Activated CD4-positive, alpha-beta T cell treated with anti-CD3 and anti-CD28 coated beads, Interleukin-2, amount 50 U/mL, for 16 hours (primary cell): ENCODE results near the gene AOAH.
"Not testable (repeated sequence)": the region's sequence is repeated elsewhere in the genome, so short reads cannot be mapped to it uniquely, and the experiment has no call there.

ENCODE experiments used
- DNase-seq: peaks from one replicate; pipeline ENCODE4 v3.0.0-alpha.2; 2020

Gene AOAH

DNA sequence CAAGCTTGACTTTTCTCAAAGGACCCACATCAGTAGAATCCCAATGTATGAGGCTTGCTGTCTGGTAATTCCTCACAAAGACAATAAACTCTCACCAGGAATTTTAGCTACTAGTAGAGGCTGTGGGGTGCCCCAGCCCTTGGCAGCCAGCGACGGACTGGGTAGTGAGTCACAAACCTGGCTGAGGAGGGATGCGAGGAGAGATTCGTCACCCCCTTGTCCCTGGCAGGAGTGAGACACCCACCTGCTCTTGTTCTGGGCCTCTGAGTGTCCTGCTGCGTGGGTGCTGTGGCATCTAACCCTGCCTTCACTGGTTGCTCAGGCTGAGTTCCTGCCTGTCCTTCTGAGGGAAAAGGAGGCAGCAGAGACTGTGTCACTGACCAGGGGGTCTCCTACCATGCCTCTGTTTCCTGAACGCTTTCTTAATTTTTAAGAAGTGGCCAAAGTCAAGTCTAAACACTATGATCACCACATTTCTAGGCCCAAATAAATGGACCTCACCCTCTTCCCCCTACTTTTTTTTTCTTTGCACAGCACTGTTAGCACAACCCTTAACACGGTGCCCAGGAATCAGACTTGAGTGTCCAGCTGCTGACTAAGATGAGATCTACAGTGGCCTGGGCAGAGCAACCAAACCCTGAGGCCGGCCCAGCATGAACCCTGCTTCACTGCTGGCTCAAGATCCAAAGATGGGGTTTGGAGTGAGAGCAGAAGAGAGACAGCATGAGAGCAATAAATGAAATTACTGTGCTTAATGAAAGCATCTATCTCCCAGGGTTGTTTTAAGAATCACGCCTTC is 188.2 kb downstream of the AOAH start:
- no peak for DNase-seq

DNA sequence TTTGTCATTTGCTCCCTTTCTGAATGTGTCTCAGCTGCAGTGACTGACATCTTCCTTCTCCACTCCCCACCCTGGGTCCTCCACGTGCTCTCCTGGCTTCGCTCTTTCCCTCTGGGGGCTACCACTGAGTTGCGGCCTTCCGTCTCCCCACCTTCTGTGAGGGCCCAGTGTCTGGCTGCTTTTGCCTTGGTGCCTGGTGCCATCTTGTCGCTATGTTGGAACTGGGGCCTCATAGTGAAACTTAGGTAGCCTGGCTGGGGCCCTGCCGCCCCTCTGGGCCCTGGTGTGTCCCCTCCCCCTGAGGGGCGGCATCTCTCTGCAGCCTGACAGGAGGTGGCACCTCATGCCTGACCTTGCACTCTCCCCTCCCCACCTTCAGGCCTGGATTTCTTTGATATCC is 190.6 kb downstream of the AOAH start:
- no peak for DNase-seq

DNA sequence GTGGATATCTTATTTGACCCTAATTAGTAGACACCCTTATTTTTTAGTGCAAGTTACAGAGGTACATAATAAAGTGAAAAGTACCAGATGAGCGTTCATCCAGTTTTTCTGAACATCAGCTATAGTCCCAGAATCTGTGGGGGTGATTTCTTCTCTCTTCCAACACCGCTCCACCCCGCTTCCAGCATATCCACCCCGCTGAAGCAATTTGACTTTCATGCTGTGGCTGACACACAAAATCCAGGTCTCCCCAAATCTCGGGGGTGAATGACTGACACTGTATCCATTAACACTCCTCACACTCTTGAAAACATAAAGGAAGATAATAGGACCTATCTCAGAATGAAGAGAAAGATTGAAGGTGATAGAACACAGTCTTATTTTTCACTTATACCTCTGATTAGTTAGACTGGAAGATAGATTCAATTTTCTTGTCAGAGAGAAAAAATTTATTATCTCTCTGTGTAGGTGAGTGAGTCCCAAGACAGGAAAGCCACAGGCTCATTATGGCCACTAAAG is 191.3 kb downstream of the AOAH start:
- DNase-seq = no peak

DNA sequence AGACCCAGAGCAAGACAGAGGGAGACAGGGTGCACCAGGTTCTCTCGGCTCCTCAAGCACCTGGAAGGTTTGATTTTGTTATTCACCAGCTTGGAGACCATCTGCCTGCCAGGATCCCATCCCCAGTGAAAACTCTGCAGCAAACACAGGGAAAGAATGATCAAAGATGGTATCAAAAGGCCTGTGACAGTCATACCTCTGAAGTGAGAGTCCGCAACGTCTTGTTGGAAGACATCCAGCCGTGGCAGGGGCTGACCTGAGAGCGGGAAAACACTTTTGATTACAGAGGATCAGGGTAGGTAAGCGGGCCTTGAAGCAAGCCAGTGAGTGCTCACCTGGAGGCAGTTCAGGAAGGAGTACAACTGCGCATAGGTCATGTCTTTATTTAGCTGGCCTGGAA is 192.3 kb downstream of the AOAH start:
- no peak for DNase-seq

DNA sequence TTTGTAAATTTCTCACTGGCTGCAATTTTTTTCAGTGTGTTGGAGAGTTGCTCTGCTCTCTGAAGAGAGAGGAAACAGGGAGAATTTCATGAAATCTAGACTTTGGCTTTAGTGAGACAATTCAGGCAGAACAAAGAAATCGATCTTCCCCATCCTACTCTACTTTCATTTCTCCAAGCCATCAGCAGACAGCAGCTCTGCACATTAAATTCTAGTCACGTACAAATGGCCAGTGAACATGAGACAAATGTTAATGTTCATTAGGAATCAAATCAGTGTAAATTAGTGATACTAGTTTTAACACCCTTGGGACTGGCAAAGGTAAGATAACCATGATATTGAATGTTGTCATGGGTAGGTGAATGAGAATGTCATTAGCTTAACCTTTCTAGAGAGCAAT is 193.8 kb downstream of the AOAH start:
- no peak for DNase-seq

DNA sequence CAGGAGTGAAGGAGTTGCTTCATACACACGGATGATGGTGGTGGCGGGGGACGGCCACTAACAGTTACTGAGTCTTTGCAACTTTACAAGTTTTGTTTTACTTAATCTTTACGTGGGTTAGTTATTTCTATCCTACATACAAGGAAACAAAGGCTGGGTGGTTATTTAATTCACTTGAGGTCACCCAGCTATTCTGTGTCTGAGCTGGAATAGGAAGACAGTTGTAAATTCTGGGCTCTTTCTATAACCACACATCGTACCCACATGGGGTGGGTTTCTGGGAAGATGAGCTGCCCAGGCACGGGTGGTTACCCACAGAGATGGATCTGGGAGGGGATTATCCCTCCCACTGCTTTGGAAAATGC is 196.8 kb downstream of the AOAH start:
- peak; percentile 81 for DNase-seq

DNA sequence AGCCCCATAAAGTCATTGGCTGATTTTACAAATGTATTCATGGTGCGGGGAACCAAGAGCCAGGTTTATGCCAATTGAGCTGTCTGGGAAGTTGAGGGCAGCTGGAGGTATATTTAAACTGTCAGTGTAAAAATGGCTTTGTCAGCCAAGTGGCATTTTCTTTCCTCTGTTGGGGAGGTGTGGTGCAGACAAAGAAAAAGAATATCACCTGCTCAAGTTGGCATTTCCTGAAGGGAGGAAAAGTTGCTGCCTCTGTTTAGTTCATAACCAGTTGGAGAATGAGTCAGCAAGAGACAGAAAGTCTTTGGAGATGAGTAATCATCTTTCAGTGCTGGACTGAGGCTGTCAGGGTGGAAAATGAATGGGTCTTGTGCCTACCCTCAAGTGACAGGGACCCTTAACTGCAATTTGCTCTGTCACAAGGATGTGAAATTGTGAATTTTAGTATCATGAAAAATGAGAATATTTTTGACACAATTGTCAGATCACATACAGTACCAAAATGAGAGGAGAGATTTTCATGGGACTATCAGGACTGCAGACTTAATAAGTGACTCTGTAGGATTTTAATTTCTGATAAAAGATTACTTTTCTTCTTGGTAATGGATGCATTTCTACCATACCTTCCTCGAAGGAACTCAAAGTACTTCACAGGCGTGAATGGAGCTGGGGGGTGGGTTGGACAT is 197.3 kb downstream of the AOAH start:
- peak; percentile 91 for DNase-seq

DNA sequence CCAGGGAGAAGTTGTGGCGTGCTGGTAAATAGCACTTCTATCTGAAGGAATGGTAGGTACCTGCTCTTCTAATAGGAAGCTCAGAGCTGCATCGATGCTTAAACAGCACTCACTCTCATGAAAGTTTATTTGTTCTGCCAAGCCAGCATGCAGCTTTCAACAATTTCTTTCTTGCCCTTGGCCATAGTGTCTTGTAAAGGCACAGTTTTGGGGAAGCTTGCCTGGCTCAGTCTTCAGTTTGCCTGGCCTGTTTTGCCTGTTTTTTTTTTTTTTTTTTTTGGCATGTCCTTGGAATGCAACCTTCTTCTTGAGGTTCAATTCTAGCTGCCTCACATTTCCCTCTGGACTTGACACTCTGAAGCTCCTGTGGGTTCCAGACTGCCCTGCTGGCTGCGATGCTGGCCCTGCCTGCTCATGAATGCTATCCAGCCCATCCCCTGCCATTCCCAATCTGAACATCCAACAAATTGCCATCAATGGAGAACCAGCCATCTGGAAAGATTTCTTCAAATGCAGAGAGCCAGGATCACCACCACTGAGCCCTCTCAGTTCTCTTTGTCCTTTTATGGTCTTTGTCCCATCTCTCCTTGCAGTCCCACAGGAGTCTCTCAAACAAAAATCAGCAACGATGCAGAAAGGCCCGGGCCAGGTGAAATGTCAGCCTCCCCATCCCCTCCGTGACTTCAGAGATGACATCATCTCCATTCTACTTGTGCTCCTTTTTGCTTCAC is 200.8 kb downstream of the AOAH start:
- DNase-seq = no peak

DNA sequence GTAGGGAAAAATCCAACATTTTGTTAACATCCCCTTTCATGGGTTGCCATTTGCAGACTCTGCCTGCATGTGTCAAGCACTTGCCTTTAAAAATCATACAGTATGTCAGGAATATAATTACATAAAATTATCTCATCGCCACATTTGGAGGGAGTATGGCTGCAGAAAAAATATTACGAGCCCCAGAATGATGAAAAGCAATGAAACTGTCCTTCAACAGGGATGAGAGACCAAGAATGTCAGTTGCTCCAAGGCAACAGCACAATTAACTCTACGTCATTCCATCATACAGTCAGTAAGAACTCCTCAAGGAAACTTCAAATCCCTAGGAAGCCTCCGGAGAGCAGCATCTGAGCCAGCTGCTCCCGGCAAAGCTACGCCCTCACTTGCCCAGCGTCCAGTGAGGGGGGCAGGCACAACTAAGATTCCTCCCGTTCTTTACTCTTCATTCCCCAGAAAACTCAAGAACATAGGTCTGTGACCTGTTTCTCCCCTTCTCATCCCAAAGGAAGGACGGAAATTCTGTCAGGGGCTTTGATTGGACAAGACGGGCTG is 201.8 kb downstream of the AOAH start:
- DNase-seq = no peak

DNA sequence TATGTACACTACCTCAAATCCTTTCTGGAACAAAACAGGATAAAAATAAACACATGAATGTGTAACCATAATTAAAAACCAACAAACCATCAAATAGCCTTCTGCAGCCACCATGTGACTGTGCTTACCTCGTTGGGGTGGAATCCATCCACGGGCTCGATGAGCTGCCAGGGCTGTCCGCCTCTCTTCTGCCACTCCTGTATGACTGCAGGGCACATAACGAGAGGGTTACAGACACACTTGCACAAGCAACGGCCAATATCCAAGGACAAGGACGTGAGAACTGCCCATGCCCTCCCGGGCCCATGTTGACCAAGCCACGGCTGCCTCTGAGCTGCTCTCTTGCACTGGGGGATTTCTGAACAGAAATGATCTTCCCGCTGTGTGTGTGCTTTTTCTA is 202.4 kb downstream of the AOAH start:
- no peak for DNase-seq

DNA sequence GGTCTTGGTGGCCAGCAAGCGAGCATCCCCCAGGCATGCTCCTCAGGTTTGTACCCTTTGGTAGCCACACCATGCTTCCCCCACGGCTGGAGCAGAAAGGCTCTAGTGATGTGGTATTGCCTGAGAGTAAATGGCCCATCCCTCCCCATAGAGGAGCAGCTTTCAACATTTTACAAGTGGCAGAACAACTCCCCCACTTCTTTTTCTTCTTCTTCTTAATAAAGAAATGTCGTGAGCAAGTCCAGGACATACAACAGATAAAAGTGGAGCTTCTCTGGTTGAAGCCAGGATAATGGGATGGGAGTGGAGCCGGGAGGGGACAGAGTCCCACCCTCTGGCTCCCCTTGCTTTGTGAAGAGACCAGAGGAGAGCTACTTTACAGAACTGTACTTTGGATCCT is 203.2 kb downstream of the AOAH start:
- DNase-seq = no peak

DNA sequence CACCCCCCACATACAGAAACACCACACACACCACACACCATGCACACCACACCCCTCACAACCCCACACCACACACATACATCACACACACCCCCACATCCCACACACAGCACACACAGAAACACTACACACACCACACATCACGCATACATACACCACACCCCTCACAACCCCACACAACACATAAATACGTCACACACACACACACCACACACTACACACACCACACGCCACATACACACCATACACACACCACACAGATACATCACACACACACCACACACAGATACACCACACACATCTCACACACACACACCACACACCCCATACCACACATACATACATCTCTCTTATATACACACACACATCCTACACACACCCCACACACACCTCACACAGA is 208.4 kb downstream of the AOAH start:
- no peak for DNase-seq

DNA sequence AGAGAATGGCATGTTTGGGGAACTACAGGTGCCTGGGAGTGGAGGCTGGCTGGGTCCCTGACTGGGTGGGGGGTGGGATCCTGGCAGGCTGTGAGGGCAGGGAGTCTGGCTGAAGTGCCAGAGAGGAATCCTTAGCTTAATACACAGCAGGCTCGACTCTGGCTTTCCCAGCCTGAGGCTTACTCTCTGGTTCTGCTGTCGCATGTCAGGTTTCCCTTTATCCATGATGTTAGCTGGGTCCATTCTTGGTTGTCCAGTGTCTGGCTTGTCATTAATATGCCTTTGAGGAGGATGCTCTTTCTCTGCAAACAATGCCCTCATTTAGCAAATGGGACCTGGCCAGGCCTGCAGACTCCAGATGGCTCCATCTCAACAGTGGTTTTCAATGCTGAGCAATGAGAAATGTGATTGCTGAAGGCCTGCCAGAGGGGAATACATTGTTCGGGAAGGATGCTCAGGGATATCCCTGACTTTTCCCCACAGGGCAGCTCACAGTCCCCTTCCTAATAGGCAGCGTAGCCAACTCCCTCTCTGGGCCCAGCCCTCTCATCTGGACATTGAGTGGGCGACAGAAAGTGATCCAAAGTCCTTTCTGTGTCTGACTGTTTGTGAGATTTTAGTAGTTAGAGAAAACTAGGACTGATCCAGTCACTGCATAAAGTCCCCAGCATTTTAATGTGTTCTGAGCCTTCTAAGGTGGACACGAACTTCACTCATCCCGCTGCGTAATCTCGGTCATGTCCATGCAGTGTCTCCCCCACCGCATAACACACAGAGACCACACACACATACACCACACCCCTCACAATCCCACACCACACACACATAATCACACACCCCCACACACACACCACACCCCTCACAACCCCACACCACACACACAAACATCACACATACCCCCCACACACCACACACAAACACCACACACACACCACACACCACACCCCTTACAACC is 209.7 kb downstream of the AOAH start:
- DNase-seq = no peak

DNA sequence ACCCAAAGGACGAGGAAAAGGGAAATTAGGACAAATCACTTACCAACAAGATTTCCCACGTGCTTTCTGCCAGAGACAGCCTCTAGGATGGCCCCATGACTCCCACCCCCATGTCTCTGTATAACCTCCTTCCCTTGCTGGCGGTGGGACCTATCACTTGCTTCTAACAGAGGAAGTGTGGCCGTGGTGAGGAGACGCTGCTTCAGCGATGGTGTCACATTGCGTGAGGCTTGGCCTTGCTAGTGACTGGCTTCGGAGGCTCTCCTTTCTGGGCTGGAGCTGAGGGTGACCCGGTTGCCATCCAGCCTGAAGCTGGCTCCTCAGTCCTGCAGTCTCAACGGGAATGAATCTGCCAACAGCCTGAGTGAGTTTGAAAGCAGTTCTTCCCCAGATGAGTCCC is 210.9 kb downstream of the AOAH start:
- DNase-seq = no peak

DNA sequence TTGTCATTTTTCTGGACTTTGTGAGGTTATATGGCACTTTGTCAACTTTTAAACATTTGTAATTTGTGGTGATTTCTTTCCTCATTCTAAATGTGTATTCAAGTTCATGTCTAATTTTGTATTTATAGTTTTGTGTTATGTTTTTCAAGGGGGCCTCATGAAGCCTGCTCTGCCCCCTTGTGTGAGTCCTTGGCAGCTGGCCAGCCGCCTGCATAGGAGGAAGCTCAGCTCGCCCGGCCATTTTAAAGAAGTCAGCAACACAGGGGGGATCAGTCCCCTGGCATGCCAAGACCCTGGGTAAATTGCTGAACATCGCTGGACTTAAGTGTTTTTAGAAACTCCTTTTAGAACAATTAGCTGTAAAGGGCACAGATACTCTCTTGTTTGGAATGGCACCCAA is 211.7 kb downstream of the AOAH start:
- no peak for DNase-seq

DNA sequence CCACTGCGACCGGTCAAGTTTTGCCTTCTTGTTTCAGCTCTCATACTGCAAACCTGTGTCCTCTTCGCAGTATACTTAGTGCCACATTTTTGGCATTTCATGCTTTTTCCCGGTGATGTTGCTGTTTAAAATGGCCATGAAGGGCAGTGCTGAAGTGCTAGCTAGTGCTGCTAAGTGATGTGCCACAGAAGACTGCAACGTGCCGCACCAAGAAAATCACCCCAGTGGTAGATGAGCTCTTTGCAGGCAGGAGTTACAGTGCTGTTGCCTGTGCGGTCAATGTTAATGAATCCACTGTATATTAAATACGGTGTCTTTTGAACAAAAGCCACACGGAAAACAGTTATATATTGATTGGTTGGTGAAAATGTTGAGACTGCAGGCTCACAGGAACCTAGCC is 214.3 kb downstream of the AOAH start:
- no peak for DNase-seq

DNA sequence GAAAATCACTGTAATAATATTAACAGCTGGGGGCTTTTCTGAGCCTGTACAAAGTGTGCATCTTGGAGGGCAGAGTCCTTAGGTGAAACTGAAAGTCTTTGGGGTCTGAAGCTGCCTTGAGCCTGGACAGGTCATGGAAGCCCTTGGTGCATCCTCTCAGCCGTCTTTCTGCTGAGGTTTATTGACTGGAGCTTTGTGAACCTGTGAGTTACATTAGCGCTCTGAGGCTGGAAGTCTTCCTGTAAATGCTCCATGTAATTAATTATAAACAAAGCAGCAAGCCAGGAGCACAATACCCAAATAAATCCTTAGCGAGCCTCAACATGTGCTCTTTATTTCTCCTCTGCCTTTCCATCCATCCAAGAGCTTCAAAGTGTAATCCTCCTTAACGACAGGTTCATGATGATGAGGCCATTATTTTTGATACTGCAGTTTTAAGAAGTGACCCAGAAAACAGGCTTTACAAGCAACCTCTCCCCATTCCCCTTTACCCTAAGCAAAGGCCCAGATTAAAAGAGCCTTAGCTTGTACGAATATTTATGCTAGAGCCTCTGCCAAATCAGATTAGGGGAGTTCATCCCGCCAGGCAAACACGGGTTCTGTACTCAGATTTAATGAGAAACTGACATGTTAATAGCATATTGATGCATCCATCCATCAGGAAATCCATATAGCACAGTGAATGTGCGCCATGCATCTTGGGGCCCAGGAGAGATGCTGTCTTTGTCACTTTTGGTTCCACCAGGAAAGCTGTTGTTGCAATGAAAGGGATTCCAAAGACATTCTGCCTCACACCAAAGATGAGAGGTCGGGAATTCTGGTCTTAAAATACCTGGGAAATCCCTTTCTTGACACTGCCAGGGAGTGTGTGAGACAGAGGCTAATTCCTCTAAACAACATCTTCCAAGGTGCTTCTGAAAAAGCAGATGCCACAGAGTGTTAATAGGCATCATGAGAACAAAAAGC is 216.5 kb downstream of the AOAH start:
- DNase-seq = no peak

DNA sequence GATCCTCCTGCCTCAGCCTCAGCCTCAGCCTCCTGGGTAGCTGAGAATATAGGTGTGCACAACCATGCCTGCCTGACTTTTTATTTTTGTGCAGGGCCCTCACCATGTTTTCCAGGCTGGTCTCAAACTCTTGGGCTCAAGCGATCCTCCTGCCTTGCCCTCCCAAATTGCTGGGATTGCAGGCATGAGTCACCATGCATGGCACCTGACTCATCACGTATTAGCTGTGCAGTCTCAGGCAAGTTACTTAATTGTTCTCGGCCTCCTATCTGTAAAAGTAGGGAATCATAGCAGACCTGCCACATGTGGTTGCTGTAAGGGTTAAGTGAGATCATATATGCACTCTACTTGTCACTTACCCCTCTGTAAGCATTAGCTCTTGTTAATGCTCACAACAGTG is 217.5 kb downstream of the AOAH start:
- no peak for DNase-seq

DNA sequence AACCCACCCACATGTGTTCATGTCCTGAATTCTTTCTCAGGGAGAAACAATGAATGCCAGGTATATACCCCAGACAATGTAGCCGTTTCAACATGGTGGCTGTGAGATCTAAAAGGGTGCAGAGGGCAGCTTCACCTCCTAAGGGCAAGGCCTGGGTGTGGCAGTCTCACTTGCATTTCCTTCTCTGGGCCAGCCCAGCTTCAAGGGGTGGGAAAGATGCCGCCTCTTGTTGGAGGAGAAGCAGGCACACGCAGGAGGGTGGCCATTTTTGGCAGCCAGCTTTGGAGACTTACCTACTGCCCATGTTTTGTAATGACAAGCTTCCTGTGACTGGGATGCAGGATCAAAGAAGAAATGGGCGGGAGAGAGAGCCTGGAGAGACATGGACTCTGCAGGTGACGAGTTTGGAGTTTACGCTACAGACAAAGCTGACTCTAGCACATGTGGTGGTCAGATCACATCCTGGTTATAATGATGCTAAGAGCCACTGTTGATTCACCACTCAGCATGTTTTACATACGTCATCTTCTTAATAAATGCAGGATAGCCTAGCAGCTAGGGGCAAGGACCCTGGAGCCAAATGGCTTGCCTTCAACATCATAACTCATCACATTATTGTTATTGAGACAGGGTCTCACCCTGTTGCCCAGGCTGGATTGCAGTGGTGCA is 218.0 kb downstream of the AOAH start:
- DNase-seq = no peak

DNA sequence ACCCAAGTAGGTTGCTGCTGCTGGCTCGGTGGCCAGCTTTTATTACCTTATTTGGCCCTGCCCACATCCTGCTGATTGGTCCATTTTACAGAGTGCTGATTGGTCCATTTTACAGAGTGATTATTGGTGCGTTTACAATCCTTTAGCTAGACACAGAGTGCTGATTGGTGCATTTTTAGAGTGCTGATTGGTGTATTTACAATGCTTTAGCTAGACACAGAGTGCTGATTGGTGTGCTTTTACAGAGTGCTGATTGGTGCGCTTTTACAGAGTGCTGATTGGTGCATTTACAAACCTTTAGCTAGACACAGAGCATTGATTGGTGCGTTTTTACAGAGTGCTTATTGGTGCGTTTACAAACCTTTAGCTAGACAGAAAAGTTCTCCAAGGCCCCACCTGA is 219.7 kb downstream of the AOAH start:
- DNase-seq = not testable (repeated sequence)

DNA sequence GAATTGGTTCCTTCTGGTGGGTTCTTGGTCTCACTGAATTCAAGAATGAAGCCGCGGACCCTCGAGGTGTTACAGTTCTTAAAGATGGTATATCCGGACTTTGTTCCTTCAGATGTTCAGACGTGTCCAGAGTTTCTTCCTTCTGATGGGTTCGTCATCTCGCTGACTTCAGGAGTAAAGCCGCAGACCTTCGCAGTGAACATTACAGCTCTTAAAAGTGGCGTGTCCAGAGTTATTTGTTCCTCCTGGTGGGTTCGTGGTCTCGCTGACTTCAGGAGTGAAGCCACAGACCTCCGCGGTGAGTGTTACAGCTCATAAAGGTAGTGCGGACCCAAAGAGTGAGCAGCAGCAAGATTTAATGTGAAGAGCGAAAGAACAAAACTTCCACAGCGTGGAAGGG is 220.1 kb downstream of the AOAH start:
- DNase-seq = not testable (repeated sequence)
